Gastrocnemius medialis (tissue), 4 donors: Measurements from ENCODE around the gene APBB3. TPM values are rescaled to one million over a fixed set of nuclear protein-coding genes. Genes with fewer than 3 reads are reported as not detected.

Experiments used
- ATAC-seq, 2 donors: fragments of 150-250 bp; one replicate each; pipeline ENCODE4 v1.9.1; 2016
- DNase-seq, 2 donors: peaks; one replicate each; pipeline ENCODE4 v3.0.0-alpha.2; 2019
- H3K27ac ChIP-seq, 4 donors: fragments of 200-600 bp; sonication (generic); 1 replicate in 1 of 4; 2 replicates in 3 of 4; pipeline ENCODE4 v1.5.1; 2016 to 2018; ENCODE audit warnings: mild to moderate bottlenecking in 2 of 4, moderate library complexity in 1 of 4
- H3K27me3 ChIP-seq, 3 donors: fragments of 200-600 bp; sonication (generic) in 2 of 3; 1 replicate in 1 of 3; 2 replicates in 2 of 3; pipeline versions ENCODE4 v1.5.1 to v1.6.0; 2016 to 2019; ENCODE audit warnings: mild to moderate bottlenecking in 1 of 3, moderate library complexity in 1 of 3
- H3K36me3 ChIP-seq, 2 donors: fragments of 200-600 bp; sonication (generic) in 1 of 2; one replicate each; pipeline ENCODE4 v1.5.1; 2017 to 2018
- H3K4me1 ChIP-seq, 2 donors: fragments of 200-600 bp; sonication (generic) in 1 of 2; one replicate each; pipeline ENCODE4 v1.5.1; 2016 to 2017; ENCODE audit warnings: mild to moderate bottlenecking in 2 of 2
- H3K4me3 ChIP-seq, 4 donors: fragments of 200-600 bp; sonication (generic) in 3 of 4; 1 replicate in 1 of 4; 2 replicates in 3 of 4; pipeline ENCODE4 v1.5.1; 2016 to 2019; ENCODE audit warnings: mild to moderate bottlenecking in 2 of 4
- H3K9me3 ChIP-seq, 3 donors: fragments of 200-600 bp; sonication (generic) in 2 of 3; 1 replicate in 1 of 3; 2 replicates in 2 of 3; pipeline ENCODE4 v1.5.1; 2016 to 2019
- POLR2A ChIP-seq, 2 donors: fragments of 450-650 bp; IDR thresholded peaks; one replicate each; pipeline ENCODE4 v1.6.1; 2017; ENCODE audit warnings: antibody characterized with exemption in 2 of 2, mild to moderate bottlenecking in 2 of 2, moderate library complexity in 2 of 2
- in situ Hi-C, 4 donors: fragments of 200-750 bp; cut with MboI; loops; one replicate each; pipeline versions ENCODE4 v1.15.0 to v1.8.0; 2017; ENCODE audit warnings: low sequenced_read_pairs in 4 of 4
- intact Hi-C: fragments of 100-400 bp; cut with DNase I; formaldehyde crosslinking; loops from one replicate; pipeline ENCODE4 v1.15.1; 2023; ENCODE audit warnings: low total_unique reads
- total RNA-seq, 4 donors: library from RNA; depleted of rRNA; stranded (reverse); fragments of >200 nt; gene quantifications; one replicate each; pipeline versions ENCODE4 v1.1.0 to v1.2.3, GENCODE V29; 2016
- TF ChIP-seq, protein P1 (sequence below), 5 experiments: fragments of 450-650 bp in 3 of 5; fragments of 200-600 bp in 2 of 5; sonication (generic) in 2 of 5; IDR thresholded peaks in 4 of 5; conservative IDR thresholded peaks in 1 of 5; 1 replicate in 4 of 5; 2 replicates in 1 of 5; pipeline ENCODE4 v1.5.1; 2016 to 2019; ENCODE audit warnings: antibody characterized with exemption in 5 of 5, mild to moderate bottlenecking in 3 of 5, moderate library complexity in 3 of 5

APBB3 gene
- total RNA-seq, 4 donors from 2014 or later: 4.1 to 12.5 (median 9.0) TPM

DNA sequence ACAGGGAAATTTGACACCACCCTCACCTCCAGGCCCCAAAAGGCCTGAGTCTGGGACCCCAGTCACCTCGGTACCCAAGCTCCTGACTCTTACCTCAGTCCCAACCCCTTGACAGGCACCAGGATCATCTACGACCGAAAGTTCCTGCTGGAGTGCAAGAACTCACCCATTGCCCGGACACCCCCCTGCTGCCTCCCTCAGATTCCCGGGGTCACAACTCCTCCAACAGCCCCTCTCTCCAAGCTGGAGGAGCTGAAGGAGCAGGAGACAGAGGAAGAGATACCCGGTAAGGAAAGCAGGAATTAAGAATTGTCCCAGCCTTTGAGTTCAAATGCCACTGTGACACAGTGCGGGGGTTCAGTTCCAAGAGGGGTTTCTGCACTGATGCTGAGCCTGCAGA is 15.6 kb downstream of the APBB3 start:
- in situ Hi-C loops (loop anchor here in 2 of 4 donors (10.0 kb wide), 1 partner anchor 96 kb away; the partner anchor contains the start of genes IK (in 2 of the 2) and NDUFA2 (in 2 of the 2)), intact Hi-C loops (loop anchor here (1.0 to 5.0 kb wide), 2 partner anchors 16 to 154 kb away; partner anchors contain the start of genes APBB3, SLC35A4 and ZMAT2)
- Histone ChIP-seq H3K27me3 (no peaks in the 10 kb centered on the region), H3K9me3 (no peaks in the 10 kb centered on the region), H3K36me3 (peaks cover 0 to 37% of the 10 kb centered on the region in 2 donors), H3K27ac (peak overlapping the region; percentile 92 to 100 (median 100)), H3K4me1 (peaks cover 46 to 52% of the 10 kb centered on the region in 2 donors), H3K4me3 (peak overlapping the region; percentile 54 to 79 (median 78))
- ATAC-seq: no peak
- TF ChIP-seq, protein P1, sequence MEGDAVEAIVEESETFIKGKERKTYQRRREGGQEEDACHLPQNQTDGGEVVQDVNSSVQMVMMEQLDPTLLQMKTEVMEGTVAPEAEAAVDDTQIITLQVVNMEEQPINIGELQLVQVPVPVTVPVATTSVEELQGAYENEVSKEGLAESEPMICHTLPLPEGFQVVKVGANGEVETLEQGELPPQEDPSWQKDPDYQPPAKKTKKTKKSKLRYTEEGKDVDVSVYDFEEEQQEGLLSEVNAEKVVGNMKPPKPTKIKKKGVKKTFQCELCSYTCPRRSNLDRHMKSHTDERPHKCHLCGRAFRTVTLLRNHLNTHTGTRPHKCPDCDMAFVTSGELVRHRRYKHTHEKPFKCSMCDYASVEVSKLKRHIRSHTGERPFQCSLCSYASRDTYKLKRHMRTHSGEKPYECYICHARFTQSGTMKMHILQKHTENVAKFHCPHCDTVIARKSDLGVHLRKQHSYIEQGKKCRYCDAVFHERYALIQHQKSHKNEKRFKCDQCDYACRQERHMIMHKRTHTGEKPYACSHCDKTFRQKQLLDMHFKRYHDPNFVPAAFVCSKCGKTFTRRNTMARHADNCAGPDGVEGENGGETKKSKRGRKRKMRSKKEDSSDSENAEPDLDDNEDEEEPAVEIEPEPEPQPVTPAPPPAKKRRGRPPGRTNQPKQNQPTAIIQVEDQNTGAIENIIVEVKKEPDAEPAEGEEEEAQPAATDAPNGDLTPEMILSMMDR (IDR thresholded peaks at IDR 0.05 in 4 of 5, conservative IDR thresholded peaks at IDR 0.05 in 1 of 5): no peak
- no peak for TF ChIP-seq POLR2A (IDR thresholded peaks at IDR 0.05)
- DNase-seq: no peak

DNA sequence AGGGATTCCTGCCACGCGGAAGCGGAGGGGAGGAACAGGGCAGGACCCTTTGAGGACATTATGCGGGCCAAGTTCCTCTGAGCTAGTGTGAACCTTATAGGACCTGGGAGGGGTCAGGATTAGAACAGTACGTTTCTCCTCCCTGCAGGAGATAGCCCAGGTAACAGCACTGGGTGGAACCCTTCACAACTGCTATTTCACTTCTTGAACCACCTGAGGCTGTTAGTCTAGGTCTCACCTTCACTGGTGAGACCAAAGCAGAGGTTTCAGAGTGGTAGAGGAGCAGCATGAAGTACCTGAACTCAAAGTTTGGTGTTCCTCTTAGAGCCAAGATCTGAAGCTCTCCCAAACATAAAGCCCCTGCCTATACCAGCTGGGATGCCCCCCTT is 16.1 kb downstream of the APBB3 start:
- in situ Hi-C loops (loop anchor here in 2 of 4 donors (10.0 kb wide), 1 partner anchor 97 kb away; the partner anchor contains the start of genes IK (in 2 of the 2) and NDUFA2 (in 2 of the 2)), intact Hi-C loops (loop anchor here (1.0 to 5.0 kb wide), 2 partner anchors 16 to 154 kb away; partner anchors contain the start of genes APBB3, SLC35A4 and ZMAT2)
- H3K27ac ChIP-seq: peak overlapping the region; percentile 92 to 100 (median 100)
- H3K27me3 ChIP-seq: no peaks in the 10 kb centered on the region
- peak overlapping the region; percentile 54 to 79 (median 78) for H3K4me3 ChIP-seq
- DNase-seq (peak; percentile 85 to 93), ATAC-seq (peak; percentile 60 to 65)
- TF ChIP-seq, protein P1 (IDR thresholded peaks at IDR 0.05 in 4 of 5, conservative IDR thresholded peaks at IDR 0.05 in 1 of 5): no peak
- peak in 1 of 2 donors; percentile 48 for TF ChIP-seq POLR2A (IDR thresholded peaks at IDR 0.05)
- no peaks in the 10 kb centered on the region for H3K9me3 ChIP-seq
- H3K36me3 ChIP-seq: peaks cover 0 to 42% of the 10 kb centered on the region in 2 donors
- H3K4me1 ChIP-seq: peaks cover 46 to 52% of the 10 kb centered on the region in 2 donors

DNA sequence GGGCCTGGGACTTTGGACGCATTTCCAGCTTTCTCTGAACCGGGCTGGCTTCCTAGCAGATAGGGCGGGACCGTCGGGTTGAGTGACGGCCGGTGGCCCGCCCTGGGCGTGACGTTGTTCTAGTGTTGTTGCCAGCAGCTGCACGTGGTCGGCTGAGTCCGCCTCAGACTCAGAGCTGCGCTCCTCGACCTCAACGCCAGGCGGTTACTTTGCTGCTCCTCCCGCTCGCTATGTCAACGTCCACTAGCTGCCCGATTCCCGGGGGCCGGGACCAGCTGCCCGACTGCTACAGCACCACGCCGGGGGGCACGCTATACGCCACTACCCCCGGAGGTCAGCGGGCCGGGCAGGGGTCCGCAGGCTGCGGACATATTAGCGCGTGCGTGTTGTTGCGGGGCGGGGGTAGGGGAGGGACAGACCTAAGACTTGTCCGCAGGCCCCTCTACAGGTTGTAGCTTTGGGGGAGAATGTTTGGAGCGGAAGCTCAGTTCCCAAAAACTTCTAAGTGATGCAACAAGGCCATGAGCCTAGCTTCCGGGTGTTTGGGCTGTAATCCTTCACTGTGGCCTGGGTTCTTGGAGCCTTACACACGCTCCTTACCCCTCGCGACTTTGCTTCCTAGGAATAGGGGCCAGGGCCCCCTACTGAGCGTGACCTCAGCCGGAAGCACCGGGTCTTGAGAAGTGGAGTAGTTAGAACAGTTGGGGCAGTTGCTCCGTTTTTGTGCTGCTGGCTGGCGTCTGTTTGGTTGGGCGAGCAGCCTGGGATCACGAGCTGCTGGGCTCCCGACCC is 16.7 kb downstream of the APBB3 start, which contains the start of gene EIF4EBP3:
EIF4EBP3 (plus strand) TSS at position 155 of the 792 bp plus-strand sequence; CDS start at position 231, 76 bp downstream.
- Histone ChIP-seq H3K4me1 (peaks cover 46 to 52% of the 10 kb centered on the region in 2 donors), H3K9me3 (no peaks in the 10 kb centered on the region), H3K36me3 (peaks cover 0 to 44% of the 10 kb centered on the region in 2 donors), H3K27ac (peak within 1 kb of the TSS; percentile 92 to 100 (median 100)), H3K27me3 (no peaks in the 10 kb centered on the region), H3K4me3 (peak within 1 kb of the TSS; percentile 54 to 79 (median 78))
- intact Hi-C loops (loop anchor here (1.0 to 5.0 kb wide), 4 partner anchors 17 to 155 kb away; partner anchors contain the start of genes ANKHD1, APBB3, SLC35A4 and TMCO6), in situ Hi-C loops (loop anchor here in 2 of 4 donors (10.0 kb wide), 1 partner anchor 97 kb away; the partner anchor contains the start of genes IK (in 2 of the 2) and NDUFA2 (in 2 of the 2))
- ATAC-seq (peak; percentile 71 to 75), DNase-seq (peak; percentile 96 to 98)
- TF ChIP-seq, protein P1 (IDR thresholded peaks at IDR 0.05 in 4 of 5, conservative IDR thresholded peaks at IDR 0.05 in 1 of 5): peak; percentile 64 to 95 (median 80)
- peak; percentile 92 to 98 for TF ChIP-seq POLR2A (IDR thresholded peaks at IDR 0.05)

DNA sequence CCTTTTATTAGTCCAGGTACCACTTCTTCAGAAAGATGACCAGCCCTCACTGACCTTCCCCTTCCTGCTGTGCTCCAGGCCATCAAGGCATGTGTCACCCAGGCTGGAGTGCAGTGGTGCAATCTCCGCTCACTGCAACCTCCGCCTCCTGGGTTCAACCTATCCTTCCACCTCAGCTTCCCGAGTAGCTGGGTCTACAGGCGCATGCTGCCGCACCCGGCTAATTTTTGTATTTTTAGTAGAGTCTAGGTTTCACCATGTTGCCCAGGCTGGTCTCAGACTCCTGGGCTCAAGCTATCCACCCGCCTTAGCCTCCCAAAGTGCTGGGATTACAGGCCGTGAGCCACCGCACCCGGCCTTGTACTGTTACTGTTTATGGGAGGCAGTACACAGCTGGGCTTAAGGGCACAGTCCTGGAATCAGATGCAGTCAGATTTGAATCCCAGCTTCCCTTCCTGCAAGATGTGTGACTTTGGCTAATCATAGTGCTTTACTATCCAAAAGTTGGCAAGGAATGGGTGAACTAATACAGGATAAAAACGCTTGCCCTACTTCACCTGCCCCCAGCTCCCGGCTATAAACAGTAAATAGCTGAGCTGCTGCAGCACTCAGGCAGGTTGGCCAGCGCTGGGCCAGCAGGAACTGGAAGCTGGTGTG is 17.4 kb downstream of the APBB3 start:
- ATAC-seq (peak in 1 of 2 donors; percentile 5), DNase-seq (no peak)
- H3K4me3 ChIP-seq: peak overlapping the region; percentile 16 to 79 (median 78)
- peaks cover 46 to 52% of the 10 kb centered on the region in 2 donors for H3K4me1 ChIP-seq
- H3K27me3 ChIP-seq: no peaks in the 10 kb centered on the region
- intact Hi-C loops: loop anchor here (2.0 to 5.0 kb wide), 3 partner anchors 92 to 155 kb away; partner anchors contain the start of genes ANKHD1, TMCO6 and ZMAT2
- no peaks in the 10 kb centered on the region for H3K9me3 ChIP-seq
- H3K27ac ChIP-seq: peak overlapping the region; percentile 92 to 100 (median 100)
- H3K36me3 ChIP-seq: peaks cover 0 to 46% of the 10 kb centered on the region in 2 donors
- in situ Hi-C loops: loop anchor here in 2 of 4 donors (10.0 kb wide), 1 partner anchor 98 kb away; the partner anchor contains the start of genes IK (in 2 of the 2) and NDUFA2 (in 2 of the 2)
- TF ChIP-seq, protein P1 (IDR thresholded peaks at IDR 0.05 in 4 of 5, conservative IDR thresholded peaks at IDR 0.05 in 1 of 5): no peak
- TF ChIP-seq POLR2A (IDR thresholded peaks at IDR 0.05): no peak
